Ammon's horn (tissue), 1 donor: ENCODE results near the gene APOA1.
"Not testable (repeated sequence)": the region's sequence is repeated elsewhere in the genome, so short reads cannot be mapped to it uniquely, and the experiment has no call there.

Experiments
- DNase-seq: peaks from one replicate; pipeline ENCODE4 v3.0.0-alpha.2; 2016; ENCODE audit warnings: low spot score

APOA1 gene

GRCh38 chr11:116857936-116858335 lies 20.5 kb upstream of the APOA1 start:
- DNase-seq = no peak

DNA sequence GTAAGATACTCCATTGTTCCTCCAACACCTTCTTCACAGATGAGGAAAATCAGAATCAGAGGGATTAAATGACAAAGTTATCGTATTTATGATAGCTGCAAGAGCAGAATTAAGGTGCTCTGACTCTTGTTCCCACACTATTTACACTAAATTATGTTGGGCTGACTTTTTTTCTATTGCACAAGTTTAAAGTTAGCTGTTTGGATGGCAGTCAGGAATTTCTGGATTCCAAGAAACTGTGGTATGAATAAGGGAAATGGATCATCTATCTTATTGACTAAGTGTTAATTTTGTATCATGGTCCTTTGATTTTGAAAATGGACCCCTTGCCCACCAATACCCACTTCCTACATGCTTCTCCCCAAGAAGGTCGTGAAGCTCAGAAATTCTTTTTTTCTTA lies 19.9 kb upstream of the APOA1 start:
- no peak for DNase-seq

DNA sequence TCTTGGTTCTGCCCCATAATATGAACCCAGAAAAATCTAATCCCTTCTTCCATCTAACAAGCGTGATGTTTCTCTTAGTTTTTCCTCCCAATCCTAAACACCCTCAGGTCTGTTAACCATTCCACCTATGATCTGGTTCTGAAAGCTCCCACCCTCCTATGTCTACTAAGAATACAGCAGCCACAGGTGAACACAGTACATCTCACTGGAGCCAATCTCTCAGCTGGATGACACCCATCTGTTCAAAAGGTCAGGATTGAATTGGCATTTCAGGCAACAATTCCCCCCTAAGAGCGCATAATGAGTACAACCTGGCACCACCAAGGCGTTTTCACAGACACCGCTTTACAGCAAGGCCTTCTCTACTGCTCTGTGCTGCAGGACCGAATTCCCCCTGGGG lies 19.0 kb upstream of the APOA1 start:
- no peak for DNase-seq

DNA sequence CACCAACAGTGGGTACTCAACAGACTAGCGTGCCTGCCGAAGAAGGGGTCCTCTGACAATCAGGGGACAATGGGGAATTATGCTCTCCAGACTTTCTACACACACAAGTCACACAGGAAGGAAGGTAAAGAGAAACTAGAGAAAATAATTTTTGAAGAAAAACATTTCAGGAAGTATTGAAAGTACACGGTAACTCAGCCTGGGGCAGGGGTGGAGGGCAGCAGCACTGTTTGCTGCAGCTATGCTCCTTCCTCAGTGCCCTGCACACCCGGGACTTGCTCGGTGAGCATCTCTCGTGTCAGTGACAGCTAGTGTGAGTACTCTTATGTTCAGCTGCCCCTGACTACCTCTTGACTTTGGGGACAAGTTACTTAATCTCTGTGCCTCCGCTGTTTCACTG lies 18.0 kb upstream of the APOA1 start:
- DNase-seq = no peak

- DNase-seq = no peak
Measured at GRCh38 chr11:116853461-116854073, 16.1 kb upstream of the APOA1 start.

DNA sequence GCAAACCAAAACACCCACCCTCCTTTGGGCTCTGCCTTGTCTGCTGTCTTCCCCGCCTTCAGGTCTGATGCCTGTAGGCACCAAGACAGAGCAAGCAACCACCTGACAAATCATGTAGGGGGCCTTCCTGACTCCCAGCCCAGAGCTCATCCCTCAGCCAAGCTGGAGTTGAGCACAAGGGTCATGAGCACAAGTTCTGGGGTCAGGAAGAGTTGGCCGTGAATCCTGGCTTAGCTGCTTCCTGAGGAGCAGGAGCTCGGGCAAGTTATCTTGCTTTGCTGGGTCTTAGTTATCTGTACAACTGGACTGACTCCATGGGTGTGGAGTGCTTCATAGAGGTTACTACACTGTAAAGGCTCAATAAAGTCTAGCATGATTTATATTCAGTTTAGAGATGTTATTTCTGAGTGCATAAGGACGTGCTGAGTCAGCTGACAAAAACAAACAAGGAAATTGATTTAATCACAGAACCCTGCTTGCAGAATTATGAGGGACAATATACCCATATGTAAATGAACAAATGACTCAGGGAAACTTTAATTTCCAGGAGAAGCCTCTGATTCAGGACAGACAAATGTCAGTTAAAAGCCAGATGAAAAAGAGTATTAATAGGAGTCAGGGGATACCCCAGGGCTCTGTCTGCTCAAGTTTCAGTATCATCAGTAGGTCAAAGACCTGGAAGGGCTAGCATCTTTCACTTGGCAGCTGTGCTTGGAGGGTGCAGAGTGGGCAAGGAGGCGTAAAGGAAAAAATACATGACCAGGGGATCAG lies 15.0 kb upstream of the APOA1 start:
- no peak for DNase-seq

GRCh38 chr11:116851626-116852025 lies 14.2 kb upstream of the APOA1 start:
- DNase-seq = no peak

- DNase-seq = no peak
Measured at GRCh38 chr11:116849486-116849885, 12.1 kb upstream of the APOA1 start.

DNA sequence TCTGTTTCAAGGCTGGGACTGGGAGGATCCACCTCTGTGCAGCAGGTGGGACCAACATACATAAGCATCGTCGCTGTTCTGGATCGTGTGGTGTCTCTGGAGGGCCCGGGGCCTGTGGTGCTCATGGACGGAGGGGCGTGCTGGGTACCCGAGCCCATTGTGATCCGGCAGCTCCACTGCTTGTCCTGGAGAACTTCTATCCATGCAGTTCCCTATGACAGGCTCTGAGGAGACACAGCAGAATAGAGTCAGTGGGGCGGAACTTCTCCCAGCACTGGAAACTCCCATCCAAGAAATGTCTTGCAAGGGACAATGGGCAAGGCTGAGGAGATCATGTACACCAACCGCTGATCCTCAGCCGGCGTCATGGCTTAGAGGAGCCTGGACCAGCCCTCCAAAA lies 11.6 kb upstream of the APOA1 start:
- DNase-seq = no peak

DNA sequence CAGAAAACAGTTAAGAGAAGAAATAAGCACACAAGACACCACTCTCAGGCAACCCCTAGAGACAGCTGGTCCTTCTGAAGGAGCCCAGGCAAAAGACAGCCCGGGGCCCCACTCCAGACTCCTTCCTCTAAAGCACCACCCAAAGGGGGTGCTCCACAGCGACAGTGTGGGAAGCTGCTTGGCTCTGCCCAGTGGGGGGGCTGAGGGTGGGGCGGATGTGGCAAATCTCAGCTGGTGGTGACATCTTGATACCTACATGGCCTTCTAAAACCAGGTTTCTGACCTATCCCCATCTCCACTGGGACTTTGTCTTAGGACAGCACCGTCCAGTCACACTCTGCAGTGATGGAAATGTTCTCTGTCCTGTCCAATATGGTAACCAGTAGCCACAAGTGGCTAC lies 10.2 kb upstream of the APOA1 start:
- no peak for DNase-seq

DNA sequence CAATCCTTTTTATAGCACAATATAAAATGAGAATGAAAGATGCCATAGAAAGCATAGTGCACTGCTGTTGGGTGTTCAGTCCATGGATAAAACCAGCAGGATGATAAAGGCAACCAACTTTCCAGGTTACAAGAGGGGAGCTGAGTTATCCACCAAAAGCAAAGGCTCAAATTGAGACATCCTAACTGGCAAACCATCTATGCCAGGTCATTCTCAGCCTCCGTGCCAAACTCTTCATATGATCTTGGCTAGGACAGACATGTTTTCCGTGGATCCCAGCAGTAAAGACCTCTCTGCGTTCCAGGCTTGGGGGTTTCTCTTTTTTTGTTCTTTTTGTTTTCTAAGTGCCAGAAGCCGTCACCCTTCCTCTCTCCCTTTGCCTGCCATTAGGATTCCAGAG lies 7.3 kb upstream of the APOA1 start:
- no peak for DNase-seq

- no peak for DNase-seq
Measured at GRCh38 chr11:116843661-116844060, 6.2 kb upstream of the APOA1 start.

GRCh38 chr11:116842909-116843308 lies 5.5 kb upstream of the APOA1 start:
- no peak for DNase-seq

GRCh38 chr11:116842117-116842516 lies 4.7 kb upstream of the APOA1 start:
- DNase-seq = no peak

- DNase-seq = no peak
Measured at GRCh38 chr11:116840746-116841296, 3.4 kb upstream of the APOA1 start.

DNA sequence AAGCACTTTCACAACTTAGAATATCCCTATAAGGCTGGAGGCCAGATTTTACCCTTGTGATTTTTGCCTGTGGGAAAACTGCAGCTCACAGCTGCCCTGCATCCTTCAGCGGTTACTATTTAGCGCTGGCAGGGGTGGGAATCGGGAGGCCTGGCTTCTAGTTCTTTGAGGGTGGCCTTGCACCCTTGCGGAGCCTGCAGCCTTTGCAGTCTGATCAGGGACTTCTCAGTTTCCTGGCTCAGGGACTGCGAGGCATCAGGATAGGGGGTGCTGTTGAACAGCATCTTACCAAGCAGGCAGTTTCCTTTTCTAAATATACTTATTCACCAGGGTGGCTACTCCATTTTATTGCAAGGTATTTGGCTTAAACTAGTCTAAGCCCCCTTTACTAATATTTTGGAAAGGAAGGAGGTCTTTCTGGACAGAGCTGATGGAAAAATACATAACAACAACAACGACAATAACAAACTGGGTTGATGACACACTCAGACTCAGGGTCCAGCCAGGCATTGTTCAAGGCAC lies 2.9 kb upstream of the APOA1 start:
- peak; percentile 61 for DNase-seq

DNA sequence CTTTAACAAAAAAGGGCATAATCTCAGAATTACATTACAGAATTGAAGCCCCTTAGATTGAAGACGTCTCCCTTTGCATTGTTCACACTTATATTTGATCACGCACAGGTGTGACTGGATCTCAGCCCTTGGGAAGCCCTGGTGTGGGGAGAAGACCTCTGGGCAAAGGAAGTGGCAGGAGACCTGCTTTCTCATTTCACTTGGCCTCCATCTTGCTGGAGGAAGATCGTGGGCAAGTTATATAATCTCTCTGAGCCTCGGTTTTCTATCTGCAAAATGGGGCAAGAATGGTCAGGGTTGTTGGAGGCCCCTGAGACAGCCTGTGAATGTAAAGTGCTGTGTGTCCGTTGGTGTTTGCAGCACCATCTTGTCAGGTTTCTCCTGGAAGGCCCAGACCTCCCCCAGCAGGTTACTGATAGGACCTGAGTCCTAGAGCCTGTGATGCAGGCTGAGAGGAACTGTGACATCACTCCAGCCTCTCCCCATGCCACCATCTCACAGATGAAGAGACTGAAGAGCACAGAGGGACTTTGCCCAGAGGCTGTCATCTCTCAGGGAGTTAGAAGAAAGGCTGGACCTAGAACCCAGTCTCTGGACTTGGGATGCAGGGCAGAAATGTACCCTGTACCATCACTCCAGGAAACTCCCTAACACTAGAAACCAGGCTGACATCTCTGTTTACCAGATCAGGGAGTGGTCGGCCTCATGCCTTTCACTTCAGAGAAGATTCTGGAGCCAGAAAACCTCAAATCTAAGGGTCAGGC lies 1.1 kb upstream of the APOA1 start:
- DNase-seq = no peak

DNA sequence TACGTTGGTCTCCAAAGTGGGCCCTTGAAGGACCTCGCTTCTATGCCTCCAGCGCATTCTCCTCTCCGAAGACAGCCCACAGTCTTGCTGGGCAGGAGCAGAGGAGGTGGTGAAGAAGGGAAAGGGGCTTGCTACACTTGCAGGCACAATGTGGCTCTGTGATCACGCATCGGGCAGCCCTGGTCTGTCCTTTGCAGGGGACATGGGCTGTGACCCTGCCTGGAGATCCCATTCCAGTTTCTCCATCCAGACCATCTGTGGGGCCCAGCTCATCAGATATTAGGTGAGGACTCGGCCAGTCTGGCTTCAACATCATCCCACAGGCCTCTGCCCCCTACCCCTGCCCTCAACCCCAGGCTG lies 810 bp downstream of the APOA1 start:
- no peak for DNase-seq

DNA sequence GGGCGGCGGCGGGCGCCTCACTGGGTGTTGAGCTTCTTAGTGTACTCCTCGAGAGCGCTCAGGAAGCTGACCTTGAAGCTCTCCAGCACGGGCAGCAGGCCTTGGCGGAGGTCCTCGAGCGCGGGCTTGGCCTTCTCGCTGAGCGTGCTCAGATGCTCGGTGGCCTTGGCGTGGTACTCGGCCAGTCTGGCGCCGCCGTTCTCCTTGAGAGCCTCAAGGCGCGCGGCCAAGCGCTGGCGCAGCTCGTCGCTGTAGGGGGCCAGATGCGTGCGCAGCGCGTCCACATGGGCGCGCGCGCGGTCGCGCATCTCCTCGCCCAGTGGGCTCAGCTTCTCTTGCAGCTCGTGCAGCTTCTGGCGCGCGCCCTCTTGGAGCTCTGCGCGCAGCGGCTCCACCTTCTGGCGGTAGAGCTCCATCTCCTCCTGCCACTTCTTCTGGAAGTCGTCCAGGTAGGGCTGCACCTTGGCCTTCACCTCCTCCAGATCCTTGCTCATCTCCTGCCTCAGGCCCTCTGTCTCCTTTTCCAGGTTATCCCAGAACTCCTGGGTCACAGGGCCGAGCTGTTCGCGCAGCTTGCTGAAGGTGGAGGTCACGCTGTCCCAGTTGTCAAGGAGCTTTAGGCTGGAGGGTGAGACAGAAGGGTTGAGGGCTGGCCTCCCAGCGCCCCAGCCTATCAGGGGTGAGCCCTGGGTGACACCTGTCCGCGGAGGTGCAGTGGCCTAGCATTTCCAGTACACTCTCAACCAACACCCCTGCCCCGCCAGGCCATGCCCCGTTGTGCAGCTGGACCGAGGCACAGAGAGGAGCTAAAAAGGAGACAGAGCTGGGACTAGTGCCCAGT lies 1.4 kb downstream of the APOA1 start:
- peak; percentile 88 for DNase-seq

GRCh38 chr11:116835042-116835772 lies 2.2 kb downstream of the APOA1 start:
- DNase-seq = no peak

GRCh38 chr11:116834535-116835041 lies 2.8 kb downstream of the APOA1 start:
- not testable (repeated sequence) for DNase-seq
